ENCODE results near the gene SCARB1. TPM values are rescaled to one million over a fixed set of nuclear protein-coding genes. Genes with fewer than 3 reads are reported as not detected.
A peak's percentile ranks its signal among the peaks of the same experiment; 100 is the strongest.

Gene SCARB1
- total and polyA plus RNA-seq, 2 of the 13 experiments (the other 11 are each of a cell fraction or from before 2014, with no cell fraction given) = 63.4 to 160 TPM

DNA sequence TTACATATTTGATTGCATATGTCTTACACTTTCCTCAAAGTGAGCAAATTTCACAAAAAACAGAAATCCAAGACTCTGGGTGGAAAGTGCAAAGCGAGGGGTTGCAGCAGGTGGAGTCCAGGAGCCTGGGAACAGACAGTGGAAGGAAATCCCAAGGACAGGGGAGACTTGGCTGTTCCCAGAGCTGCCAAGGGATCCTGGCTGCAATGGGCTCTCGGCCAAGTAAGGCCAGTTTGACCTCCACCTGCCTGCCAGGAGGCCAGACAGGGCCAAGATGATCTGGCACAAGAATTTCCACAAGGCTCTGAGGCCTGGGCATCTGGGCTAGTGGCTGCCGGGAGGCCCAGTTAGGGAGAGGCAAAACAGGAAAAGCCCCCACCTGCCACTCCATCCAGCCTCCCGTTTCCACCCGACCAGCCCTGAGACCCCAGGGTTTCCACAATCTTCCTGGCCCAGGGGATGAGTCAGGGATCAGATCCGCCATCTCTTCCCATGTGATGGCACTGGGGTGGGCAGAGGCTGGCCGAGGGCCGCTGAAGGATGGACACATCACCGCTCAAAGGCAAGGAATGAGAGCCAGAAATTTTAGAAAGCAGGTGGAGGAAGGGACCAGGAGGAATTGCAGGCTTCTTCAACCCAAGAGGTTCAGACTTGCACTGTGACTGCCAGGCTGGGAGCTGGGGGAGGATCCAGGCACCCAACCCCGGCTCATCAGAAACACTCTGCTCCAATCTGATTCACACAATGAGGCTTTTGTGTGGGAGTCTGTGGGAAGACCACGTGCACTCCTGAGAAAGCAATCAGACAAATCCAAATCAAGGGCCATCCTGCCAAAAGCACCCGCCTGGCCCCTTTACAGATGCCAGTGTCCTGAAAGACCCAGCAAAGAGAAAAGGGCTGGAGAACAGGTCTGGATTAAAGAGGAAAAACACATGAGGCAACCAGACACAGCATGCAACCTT is 16.3 kb downstream of the SCARB1 start:
- Histone ChIP-seq H3K4me2 (ENCODE audit: low read depth, low read length) (no peak overlapping the region), H3K27ac (ENCODE audit: extremely low read length, insufficient read depth, low read length) (peak overlapping the region; percentile 32), H4K20me1 (ENCODE audit: insufficient read depth, low read length) (peaks cover 12% of the 10 kb centered on the region; the same call in 1 of the 2 replicates), H3K9me3 (ENCODE audit: low read length) (no peaks in the 10 kb centered on the region), H3K79me2 (ENCODE audit: insufficient read depth, low read length) (peaks cover 80% of the 10 kb centered on the region), H3K27me3 (ENCODE audit: control insufficient read depth in 1 of 2, insufficient read depth in 2 of 2, low read length in 2 of 2) (no peaks in the 10 kb centered on the region), H3K9ac (ENCODE audit: insufficient read depth, low read depth, low read length) (no peak overlapping the region), H3K4me3 (replicated peaks in 1 of 3; ENCODE audit: insufficient read depth in 1 of 3, low read depth in 2 of 3, low read length in 3 of 3) (no peak overlapping the region), H3K4me1 (ENCODE audit: insufficient read depth, low read length) (peaks cover 87% of the 10 kb centered on the region), H3K36me3 (replicated peaks in 1 of 2; ENCODE audit: control insufficient read depth in 1 of 2, insufficient read depth in 2 of 2, low read length in 2 of 2) (peaks cover 2 to 46% of the 10 kb centered on the region in 2 experiments; a peak in 3 of 5 replicates), H2AFZ (ENCODE audit: low read length) (no peak overlapping the region)
- DNase-seq (ENCODE audit: low spot score) = peak; percentile 63
- CTCF ChIA-PET (ENCODE audit: low intra/inter-chr PET ratio, low total read pairs) = no interaction called here
- POLR2A ChIA-PET = interaction anchor here (0.7 to 1.9 kb wide), 2 partner anchors 9 to 19 kb away, joined by 3 to 6 read pairs; no protein-coding TSS in a partner anchor
- WGBS (ENCODE audit: low lambda C conversion rate) = 86% methylated on average over 9 of the region's 12 CpGs
- BruUV-seq (replicated peaks) = no TSS peak
- no peak for FAIRE-seq
- in situ Hi-C loops (cut with HindIII; ENCODE audit: extremely low pct_ligation_motif_present, low pct_unique_long_range_greater_than_20kb) (no loop called here), intact Hi-C loops (cut with micrococcal nuclease; ENCODE audit: unreplicated experiment) (no loop called here)
- peak; percentile 16; the same call in 1 of the 3 replicates for ATAC-seq
- TF ChIP-seq, protein P1, sequence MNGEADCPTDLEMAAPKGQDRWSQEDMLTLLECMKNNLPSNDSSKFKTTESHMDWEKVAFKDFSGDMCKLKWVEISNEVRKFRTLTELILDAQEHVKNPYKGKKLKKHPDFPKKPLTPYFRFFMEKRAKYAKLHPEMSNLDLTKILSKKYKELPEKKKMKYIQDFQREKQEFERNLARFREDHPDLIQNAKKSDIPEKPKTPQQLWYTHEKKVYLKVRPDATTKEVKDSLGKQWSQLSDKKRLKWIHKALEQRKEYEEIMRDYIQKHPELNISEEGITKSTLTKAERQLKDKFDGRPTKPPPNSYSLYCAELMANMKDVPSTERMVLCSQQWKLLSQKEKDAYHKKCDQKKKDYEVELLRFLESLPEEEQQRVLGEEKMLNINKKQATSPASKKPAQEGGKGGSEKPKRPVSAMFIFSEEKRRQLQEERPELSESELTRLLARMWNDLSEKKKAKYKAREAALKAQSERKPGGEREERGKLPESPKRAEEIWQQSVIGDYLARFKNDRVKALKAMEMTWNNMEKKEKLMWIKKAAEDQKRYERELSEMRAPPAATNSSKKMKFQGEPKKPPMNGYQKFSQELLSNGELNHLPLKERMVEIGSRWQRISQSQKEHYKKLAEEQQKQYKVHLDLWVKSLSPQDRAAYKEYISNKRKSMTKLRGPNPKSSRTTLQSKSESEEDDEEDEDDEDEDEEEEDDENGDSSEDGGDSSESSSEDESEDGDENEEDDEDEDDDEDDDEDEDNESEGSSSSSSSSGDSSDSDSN (CRISPR knock-in tag; IDR thresholded peaks at IDR 0.05) = 0 out of 2 replicates have a peak, but pooled peaks have one; percentile 12
- TF ChIP-seq, protein P2, sequence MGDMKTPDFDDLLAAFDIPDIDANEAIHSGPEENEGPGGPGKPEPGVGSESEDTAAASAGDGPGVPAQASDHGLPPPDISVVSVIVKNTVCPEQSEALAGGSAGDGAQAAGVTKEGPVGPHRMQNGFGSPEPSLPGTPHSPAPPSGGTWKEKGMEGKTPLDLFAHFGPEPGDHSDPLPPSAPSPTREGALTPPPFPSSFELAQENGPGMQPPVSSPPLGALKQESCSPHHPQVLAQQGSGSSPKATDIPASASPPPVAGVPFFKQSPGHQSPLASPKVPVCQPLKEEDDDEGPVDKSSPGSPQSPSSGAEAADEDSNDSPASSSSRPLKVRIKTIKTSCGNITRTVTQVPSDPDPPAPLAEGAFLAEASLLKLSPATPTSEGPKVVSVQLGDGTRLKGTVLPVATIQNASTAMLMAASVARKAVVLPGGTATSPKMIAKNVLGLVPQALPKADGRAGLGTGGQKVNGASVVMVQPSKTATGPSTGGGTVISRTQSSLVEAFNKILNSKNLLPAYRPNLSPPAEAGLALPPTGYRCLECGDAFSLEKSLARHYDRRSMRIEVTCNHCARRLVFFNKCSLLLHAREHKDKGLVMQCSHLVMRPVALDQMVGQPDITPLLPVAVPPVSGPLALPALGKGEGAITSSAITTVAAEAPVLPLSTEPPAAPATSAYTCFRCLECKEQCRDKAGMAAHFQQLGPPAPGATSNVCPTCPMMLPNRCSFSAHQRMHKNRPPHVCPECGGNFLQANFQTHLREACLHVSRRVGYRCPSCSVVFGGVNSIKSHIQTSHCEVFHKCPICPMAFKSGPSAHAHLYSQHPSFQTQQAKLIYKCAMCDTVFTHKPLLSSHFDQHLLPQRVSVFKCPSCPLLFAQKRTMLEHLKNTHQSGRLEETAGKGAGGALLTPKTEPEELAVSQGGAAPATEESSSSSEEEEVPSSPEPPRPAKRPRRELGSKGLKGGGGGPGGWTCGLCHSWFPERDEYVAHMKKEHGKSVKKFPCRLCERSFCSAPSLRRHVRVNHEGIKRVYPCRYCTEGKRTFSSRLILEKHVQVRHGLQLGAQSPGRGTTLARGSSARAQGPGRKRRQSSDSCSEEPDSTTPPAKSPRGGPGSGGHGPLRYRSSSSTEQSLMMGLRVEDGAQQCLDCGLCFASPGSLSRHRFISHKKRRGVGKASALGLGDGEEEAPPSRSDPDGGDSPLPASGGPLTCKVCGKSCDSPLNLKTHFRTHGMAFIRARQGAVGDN (CRISPR knock-in tag; IDR thresholded peaks at IDR 0.05) = peak; percentile 48
- no peak for TF ChIP-seq YEATS4 (CRISPR knock-in tag; IDR thresholded peaks at IDR 0.05; ENCODE audit: borderline replicate concordance)
- TF ChIP-seq, protein P3, sequence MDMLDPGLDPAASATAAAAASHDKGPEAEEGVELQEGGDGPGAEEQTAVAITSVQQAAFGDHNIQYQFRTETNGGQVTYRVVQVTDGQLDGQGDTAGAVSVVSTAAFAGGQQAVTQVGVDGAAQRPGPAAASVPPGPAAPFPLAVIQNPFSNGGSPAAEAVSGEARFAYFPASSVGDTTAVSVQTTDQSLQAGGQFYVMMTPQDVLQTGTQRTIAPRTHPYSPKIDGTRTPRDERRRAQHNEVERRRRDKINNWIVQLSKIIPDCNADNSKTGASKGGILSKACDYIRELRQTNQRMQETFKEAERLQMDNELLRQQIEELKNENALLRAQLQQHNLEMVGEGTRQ (IDR thresholded peaks at IDR 0.05; ENCODE audit: low read depth, low read length) = 0 out of 2 replicates have a peak, but pooled peaks have one; percentile 8
- TF ChIP-seq, protein P3 (CRISPR knock-in tag; IDR thresholded peaks at IDR 0.05; ENCODE audit: borderline replicate concordance) = no peak
- no peak for TF ChIP-seq ZNF230 (CRISPR knock-in tag; IDR thresholded peaks at IDR 0.05)
- peak; percentile 13 for TF ChIP-seq AGO2 (optimal IDR thresholded peaks at IDR 0.05; ENCODE audit: low read depth, low read length)
- TF ChIP-seq, protein P4, sequence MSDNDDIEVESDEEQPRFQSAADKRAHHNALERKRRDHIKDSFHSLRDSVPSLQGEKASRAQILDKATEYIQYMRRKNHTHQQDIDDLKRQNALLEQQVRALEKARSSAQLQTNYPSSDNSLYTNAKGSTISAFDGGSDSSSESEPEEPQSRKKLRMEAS (IDR thresholded peaks at IDR 0.05) = peak; percentile 54; the same call in 1 of the 2 replicates
- TF ChIP-seq TBX2 (CRISPR knock-in tag; IDR thresholded peaks at IDR 0.05; ENCODE audit: borderline replicate concordance) = peak; percentile 15; the same call in 1 of the 2 replicates
